BE2C (cell line): ENCODE measurements around the gene USP20.

Experiments used
- DNase-seq: peaks from one replicate; pipeline ENCODE4 v3.0.0-alpha.2; 2020
- H3K27me3 ChIP-seq: fragments of 250-450 bp; sonication (Bioruptor Pico); 2 replicates; pipeline ENCODE4 v1.5.1; 2020; ENCODE audit warnings: mild to moderate bottlenecking
- H3K36me3 ChIP-seq: fragments of 250-450 bp; sonication (Bioruptor Pico); 2 replicates; pipeline ENCODE4 v1.5.1; 2020; ENCODE audit warnings: mild to moderate bottlenecking
- H3K4me1 ChIP-seq: fragments of 250-450 bp; sonication (Bioruptor Pico); 2 replicates; pipeline ENCODE4 v1.5.1; 2020
- H3K4me3 ChIP-seq: 2 replicates; pipeline ENCODE4 v1.5.1; 2011; ENCODE audit warnings: low read depth, low read length
- H3K9me3 ChIP-seq: fragments of 250-450 bp; sonication (Bioruptor Pico); 2 replicates; pipeline ENCODE4 v1.5.1; 2020
- TF ChIP-seq, protein P1 (sequence below): IDR thresholded peaks from 2 replicates; pipeline ENCODE4 v1.5.1; 2012; ENCODE audit warnings: mild to moderate bottlenecking, low read depth, low read length

Gene USP20

DNA sequence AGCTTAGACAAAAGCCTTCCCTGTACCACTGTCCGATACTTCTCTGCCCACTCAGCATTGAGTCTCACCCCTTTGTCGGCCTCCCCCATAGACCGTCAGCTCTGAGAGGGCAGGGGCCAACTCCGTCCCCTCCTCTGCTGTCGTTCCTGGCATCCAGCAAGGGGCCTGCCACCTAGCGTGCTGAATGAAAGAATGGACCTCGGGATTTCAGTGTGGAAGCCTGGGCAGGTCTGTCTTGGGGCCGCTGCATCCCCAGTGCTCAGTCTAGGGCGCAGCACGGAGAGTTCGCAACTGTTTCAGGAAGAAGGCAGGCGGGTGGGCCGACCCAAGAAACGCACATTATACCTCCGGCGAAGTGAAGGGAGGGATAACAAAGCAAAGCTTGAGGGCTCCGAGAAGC is 33.8 kb upstream of the USP20 start:
- Histone ChIP-seq H3K9me3 (no peaks in the 10 kb centered on the region), H3K4me3 (no peak overlapping the region), H3K36me3 (peaks cover 4% of the 10 kb centered on the region), H3K27me3 (no peaks in the 10 kb centered on the region), H3K4me1 (no peaks in the 10 kb centered on the region; the same call in 1 of the 2 replicates)
- TF ChIP-seq, protein P1, sequence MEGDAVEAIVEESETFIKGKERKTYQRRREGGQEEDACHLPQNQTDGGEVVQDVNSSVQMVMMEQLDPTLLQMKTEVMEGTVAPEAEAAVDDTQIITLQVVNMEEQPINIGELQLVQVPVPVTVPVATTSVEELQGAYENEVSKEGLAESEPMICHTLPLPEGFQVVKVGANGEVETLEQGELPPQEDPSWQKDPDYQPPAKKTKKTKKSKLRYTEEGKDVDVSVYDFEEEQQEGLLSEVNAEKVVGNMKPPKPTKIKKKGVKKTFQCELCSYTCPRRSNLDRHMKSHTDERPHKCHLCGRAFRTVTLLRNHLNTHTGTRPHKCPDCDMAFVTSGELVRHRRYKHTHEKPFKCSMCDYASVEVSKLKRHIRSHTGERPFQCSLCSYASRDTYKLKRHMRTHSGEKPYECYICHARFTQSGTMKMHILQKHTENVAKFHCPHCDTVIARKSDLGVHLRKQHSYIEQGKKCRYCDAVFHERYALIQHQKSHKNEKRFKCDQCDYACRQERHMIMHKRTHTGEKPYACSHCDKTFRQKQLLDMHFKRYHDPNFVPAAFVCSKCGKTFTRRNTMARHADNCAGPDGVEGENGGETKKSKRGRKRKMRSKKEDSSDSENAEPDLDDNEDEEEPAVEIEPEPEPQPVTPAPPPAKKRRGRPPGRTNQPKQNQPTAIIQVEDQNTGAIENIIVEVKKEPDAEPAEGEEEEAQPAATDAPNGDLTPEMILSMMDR: no peak
- no peak for DNase-seq

DNA sequence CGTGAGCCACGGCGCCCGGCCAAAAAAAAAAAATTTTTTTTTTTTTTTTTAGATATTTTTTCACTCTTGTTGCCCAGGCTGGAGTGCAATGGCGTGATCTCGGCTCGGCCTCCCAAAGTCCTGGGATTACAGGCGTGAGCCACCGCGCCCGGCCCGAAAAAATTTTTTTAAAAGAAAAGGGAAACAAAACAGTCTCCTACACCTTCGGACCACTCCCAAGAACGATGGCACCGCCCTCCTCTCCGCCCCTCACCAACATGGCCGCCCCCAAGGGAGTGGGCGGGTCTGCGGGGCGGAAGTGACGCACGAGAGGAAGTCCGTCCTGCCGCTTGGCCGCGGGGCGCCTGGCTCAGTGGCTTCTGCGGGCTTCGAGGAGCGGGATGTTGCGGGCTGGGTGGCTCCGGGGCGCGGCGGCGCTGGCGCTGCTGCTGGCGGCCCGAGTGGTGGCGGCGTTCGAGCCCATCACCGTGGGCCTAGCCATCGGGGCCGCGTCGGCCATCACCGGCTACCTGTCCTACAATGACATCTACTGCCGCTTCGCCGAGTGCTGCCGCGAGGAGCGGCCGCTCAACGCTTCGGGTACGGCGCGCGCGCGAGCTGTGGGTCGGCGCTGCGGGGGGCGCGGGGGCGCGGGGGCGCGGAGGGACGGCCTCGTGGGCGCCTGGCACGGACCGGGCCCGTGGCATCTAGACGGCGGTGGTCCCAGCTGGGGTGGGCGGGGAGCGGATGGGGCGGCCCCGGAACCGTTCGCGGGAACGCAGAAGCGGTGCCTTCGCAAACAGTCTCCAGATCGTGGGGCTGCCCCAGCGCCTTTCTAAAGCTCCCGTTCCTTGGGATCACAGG is 32.2 kb upstream of the USP20 start, which contains the start of gene TOR1B:
TSS of gene TOR1B (plus strand) at position 352 of the 843 bp plus-strand sequence. CDS start at position 381, 29 bp downstream.
- Histone ChIP-seq H3K4me3 (peak within 1 kb of the TSS; percentile 87), H3K36me3 (peaks cover 14% of the 10 kb centered on the region), H3K27me3 (no peaks in the 10 kb centered on the region), H3K9me3 (no peaks in the 10 kb centered on the region), H3K4me1 (no peaks in the 10 kb centered on the region; the same call in 1 of the 2 replicates)
- peak; percentile 98 for DNase-seq
- TF ChIP-seq, protein P1: no peak

DNA sequence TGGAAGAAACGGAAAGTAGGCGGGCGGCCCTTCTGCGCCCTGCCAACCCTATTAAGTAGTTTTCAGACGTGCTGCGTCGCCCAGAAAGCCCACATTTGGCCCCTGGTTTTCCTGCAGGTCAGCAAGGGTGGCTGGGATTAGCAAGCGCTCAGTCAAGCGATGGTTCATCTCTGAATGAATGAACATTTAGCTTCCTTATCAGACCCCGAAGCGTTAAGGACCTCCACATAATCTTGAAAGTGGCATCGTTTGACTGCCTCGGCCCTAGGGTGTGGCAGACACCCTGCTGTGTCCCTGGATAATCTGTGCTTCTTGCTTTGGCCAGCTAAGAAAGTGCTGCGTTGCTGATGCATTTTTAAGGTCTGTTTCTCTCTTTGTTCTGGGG is 31.6 kb upstream of the USP20 start:
- Histone ChIP-seq H3K9me3 (no peaks in the 10 kb centered on the region), H3K4me1 (no peaks in the 10 kb centered on the region; the same call in 1 of the 2 replicates), H3K36me3 (peaks cover 15% of the 10 kb centered on the region), H3K27me3 (no peaks in the 10 kb centered on the region), H3K4me3 (peak overlapping the region; percentile 87)
- no peak for DNase-seq
- TF ChIP-seq, protein P1: no peak

DNA sequence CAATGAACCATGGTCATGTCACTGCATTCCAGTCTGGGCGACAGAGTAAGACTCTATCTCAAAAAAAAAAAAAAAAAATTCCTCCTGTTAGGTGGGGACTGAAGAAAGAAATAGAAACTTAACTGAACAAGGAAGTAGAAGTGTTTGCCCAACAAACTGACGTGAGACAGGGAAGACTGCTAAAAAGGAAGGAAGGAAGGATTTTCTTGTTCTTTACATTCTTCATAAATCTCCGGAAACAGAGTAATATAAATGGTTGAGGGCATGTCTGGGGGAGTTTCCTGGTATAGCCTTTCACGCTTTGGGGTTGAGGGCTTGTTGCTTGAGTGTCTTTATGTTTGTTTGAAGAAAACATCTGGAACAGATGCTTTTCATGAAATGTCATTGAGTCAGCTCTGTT is 29.2 kb upstream of the USP20 start:
- TF ChIP-seq, protein P1: no peak
- peaks cover 32% of the 10 kb centered on the region for H3K36me3 ChIP-seq
- no peak for DNase-seq
- H3K4me1 ChIP-seq: no peaks in the 10 kb centered on the region; the same call in 1 of the 2 replicates
- no peak overlapping the region for H3K4me3 ChIP-seq
- H3K9me3 ChIP-seq: no peaks in the 10 kb centered on the region
- no peaks in the 10 kb centered on the region for H3K27me3 ChIP-seq

DNA sequence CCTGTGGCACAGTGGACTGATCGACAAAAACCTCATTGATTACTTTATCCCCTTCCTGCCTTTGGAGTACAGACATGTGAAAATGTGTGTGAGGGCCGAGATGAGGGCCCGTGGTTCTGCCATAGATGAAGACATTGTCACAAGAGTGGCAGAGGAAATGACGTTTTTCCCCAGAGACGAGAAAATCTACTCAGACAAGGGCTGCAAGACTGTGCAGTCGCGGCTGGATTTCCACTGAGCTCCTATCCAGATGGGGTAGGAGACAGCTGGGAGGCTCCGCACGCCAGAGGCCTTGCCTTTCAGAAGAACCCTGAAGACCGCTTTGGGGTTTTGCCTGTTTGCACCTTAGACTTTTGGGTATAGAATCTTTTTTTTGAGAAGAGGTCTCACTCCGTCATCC is 25.9 kb upstream of the USP20 start:
- TF ChIP-seq, protein P1: no peak
- peaks cover 47% of the 10 kb centered on the region for H3K36me3 ChIP-seq
- H3K4me3 ChIP-seq: no peak overlapping the region
- H3K27me3 ChIP-seq: no peaks in the 10 kb centered on the region
- H3K9me3 ChIP-seq: no peaks in the 10 kb centered on the region
- H3K4me1 ChIP-seq: no peaks in the 10 kb centered on the region; the same call in none of the 2 replicates
- DNase-seq: no peak

DNA sequence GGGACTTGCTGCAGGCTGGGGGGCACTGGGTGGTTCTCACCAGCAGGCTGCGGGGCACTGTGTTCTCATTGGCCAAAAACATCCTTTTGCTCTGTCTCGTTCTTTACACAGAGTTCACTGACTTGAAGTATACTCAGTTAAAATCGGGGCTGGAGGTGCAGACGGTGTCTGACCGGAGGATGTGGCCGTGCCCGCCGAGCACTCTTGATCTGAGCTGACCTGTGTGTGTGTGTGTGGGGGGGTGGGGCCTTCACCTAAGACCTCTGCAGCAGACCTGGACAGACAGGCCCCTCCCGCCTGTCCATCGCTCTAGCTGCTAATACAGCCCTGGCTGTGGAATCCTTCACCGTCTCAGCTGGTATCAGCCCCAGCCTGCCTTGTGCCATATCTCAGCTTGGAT is 25.1 kb upstream of the USP20 start:
- no peaks in the 10 kb centered on the region for H3K27me3 ChIP-seq
- no peak overlapping the region for H3K4me3 ChIP-seq
- no peaks in the 10 kb centered on the region; the same call in 1 of the 2 replicates for H3K4me1 ChIP-seq
- no peaks in the 10 kb centered on the region for H3K9me3 ChIP-seq
- DNase-seq: no peak
- TF ChIP-seq, protein P1: no peak
- peaks cover 51% of the 10 kb centered on the region for H3K36me3 ChIP-seq
